NCI-H2196 treated with DMSO at 0.1 percent for 48 hours (cell line): ENCODE results near the gene REEP3.
A peak's percentile ranks its signal among the peaks of the same experiment; 100 is the strongest.

Experiments used
- DNase-seq: peaks from one replicate; lab custom pipeline; 2025; ENCODE audit not compliant: unreplicated experiment; lab: John Stamatoyannopoulos, UW

REEP3 gene

GRCh38 chr10:63661347-63661746, 140.1 kb downstream of the REEP3 start:
- no peak for DNase-seq

GRCh38 chr10:63664341-63664885, 143.2 kb downstream of the REEP3 start:
- DNase-seq = no peak

- peak; percentile 24 for DNase-seq
Measured at GRCh38 chr10:63665006-63665580, 143.9 kb downstream of the REEP3 start.

- no peak for DNase-seq
Measured at GRCh38 chr10:63665670-63666134, 144.5 kb downstream of the REEP3 start.

DNA sequence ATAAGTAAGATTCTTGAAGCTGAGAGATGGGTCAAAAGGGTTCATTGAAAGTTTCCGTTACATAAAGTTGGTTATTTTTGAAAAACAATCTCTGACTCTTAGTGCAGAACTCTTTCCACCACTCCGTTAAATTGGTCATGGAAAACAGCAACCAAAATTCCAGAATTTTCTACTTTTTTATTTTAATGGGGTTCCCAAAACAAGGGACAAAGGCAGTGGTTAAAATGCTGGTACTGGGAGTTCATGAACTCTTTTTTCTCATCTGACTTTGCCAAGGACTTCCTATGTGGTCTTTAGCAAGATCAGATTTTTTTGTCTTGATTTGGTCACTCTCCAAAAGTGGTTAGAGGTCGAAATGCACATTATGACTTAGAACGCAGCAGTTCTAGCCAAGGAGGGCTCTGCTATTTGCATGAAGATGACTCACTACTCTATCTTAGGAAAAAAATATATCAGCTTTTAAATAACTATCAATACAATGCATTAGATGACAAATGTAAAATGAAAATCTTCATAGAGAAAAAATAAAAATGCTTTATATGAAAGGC, 145.7 kb downstream of the REEP3 start:
- DNase-seq = no peak

DNA sequence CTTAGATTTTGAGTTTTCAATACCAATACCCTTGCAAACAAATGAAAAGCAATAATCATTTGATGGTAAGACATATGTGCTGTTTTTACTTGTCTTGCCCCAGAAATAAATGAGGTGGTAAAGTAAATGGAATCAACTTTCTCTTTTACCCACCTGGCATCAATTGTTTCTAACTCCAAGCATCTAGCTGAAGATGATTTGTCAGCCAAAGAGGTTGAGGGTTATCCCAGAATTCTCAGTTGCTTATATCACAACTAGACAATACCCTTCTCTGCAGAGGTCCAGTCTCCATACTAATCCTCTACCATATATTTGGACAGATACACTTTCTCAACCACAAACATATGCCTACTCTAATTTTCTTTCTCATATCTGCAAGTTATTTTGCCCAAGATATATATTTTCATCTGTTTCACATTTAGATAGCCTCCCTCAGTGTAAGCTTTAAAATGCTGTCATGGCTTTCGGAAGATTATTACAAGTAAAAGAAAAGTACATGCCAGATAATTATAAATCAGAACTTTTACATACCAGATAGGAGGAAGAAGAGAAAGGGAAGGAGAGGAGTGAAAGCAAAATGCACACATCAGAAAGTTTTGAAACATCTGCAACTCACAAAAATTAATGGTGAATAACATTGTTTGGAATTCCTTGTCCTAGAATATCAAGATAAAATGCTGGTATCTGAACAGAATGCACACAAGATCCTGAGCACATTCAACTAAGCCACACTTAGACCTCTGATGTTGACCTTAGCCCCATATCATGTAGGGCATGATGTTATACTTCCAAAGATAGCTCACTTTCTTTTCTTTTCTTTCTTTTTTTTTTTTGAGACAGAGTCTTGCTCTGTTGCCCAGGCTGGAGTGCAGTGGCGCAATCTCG, 146.6 kb downstream of the REEP3 start:
- no peak for DNase-seq

DNA sequence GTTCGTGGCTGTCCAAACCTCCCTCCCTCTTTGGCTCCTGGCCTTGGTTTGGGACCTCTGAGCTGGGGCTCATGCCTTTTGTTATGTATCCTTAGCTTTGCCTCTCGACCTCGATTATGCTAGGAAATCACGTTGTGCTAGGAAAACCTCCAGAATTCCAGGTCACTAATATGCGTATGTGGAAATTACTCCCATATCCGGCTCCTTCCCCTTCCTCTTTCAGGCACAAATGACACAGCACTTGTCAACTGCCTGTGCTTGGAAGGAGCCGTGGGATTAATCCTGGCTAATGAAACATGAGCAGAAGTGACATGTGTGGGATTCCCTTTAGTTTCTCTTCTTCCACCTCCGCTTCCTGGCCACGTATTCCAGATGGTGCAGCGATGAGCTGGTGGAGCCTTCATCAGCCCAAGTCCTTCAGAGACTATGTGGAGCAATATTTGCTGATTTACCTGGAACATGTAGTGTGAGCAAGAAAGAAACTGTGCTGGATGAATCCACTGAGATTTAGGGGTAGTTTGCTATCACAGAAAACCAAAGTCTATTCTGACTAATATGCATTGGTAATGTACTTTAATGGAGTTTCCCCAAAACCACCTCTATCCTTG, 149.2 kb downstream of the REEP3 start:
- DNase-seq = no peak

DNA sequence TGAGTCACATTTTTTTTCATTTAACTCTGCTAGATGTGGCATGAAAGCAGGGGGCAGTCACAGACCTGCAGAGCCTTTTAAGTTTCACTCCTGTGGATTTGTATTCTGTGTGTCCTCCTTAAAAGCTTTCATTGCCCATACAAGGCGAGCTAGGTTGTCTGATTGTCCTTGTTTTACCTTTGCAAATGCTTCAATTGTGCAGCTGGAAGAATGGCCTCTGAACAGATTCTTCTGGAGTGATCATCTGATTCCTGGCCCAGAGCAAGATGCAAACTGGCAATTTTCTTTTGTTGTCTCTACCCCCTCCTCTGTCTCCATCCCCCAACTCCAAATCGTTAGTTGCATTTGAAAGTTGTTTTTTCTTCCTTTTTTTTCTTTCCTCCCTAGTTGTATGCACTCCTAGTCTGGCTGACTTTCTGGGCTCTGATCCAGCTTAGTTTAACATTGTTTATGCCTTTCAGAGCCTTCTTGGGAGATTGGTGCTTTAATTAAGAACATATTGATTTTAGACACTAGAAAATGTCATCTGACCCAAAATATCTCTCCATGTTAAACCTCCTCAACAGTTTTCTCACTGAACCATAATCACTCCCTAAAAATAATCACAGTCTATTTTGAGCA, 150.2 kb downstream of the REEP3 start:
- no peak for DNase-seq

DNA sequence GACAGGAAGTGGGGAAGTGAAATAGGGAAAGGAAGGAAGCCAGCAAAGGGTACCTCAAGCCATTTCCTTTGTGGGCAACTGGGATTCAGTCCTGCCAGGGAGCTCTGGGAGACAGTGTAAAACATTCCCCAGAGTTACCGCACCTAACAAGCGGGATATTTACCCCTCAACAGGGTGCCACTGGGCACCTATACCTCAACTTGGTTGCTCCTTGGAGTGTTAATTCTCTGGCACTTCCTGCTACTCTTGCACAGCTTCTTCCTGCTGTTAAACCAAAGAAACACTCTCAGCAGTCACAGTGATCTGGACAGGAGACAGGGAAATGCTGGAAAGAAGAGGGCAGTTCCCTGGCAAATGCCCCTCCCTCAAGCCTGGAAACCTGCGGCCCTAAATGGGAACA, 151.3 kb downstream of the REEP3 start:
- DNase-seq = no peak

DNA sequence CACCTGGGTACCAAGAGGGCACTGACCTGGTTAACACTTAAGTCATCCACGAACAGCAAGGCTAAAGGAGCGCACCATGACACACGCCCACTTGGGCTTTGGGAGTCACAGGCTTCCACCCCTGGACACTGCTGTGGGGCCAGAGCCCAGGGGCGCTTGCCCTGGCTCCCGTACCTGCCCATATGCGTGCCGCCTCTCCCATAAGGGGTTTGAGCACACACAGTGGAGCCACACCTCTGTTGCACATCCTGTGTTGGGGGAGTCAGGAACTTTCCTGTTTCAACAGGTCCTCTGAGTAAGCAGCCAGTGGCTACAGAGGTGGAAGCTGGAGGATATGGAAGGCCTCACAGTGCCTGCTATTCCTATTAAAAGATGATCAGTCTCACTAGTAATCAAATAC, 152.0 kb downstream of the REEP3 start:
- no peak for DNase-seq

GRCh38 chr10:63673846-63674245, 152.6 kb downstream of the REEP3 start:
- DNase-seq = no peak
